DOHH2 (cell line): Measurements from ENCODE around the gene SLC4A1.

Experiments used
- EZH2phosphoT487 ChIP-seq: fragments of 200-600 bp; sonication (generic); IDR thresholded peaks from 2 replicates; pipeline ENCODE4 v1.6.1; 2017; ENCODE audit warnings: borderline replicate concordance, mild to moderate bottlenecking, antibody characterized with exemption, low read length, moderate library complexity, mixed read lengths
- TF ChIP-seq, protein P1 (sequence below): fragments of 200-600 bp; sonication (generic); IDR thresholded peaks from one replicate; pipeline ENCODE4 v1.5.1; 2014; ENCODE audit warnings: antibody characterized with exemption, mild to moderate bottlenecking, low read depth, low read length; ENCODE audit not compliant: poor library complexity, severe bottlenecking

DNA sequence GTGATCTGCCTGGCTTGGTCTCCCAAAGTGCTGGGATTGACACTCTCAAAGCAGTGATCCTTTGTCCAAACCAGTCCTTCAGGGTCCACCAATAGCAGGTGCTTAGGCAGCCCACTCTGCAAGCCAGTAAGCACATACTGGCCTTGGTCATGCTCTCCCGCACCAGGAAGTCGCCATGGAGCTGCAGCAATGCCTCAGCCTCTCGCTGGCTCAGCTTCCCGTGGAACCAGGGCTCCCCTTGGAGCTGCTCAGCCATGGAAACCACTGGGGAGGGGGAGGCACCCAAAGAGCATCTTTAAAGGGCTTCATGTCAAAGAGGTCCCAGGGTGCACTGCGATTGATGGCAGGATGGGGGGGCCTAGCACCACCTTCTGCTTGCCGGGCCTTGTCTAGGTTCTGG, 38.8 kb downstream of the SLC4A1 start:
- TF ChIP-seq, protein P1, sequence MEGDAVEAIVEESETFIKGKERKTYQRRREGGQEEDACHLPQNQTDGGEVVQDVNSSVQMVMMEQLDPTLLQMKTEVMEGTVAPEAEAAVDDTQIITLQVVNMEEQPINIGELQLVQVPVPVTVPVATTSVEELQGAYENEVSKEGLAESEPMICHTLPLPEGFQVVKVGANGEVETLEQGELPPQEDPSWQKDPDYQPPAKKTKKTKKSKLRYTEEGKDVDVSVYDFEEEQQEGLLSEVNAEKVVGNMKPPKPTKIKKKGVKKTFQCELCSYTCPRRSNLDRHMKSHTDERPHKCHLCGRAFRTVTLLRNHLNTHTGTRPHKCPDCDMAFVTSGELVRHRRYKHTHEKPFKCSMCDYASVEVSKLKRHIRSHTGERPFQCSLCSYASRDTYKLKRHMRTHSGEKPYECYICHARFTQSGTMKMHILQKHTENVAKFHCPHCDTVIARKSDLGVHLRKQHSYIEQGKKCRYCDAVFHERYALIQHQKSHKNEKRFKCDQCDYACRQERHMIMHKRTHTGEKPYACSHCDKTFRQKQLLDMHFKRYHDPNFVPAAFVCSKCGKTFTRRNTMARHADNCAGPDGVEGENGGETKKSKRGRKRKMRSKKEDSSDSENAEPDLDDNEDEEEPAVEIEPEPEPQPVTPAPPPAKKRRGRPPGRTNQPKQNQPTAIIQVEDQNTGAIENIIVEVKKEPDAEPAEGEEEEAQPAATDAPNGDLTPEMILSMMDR = no peak
- no peak for TF ChIP-seq EZH2phosphoT487
